ENCODE measurements around the gene ESPN. TPM values are rescaled to one million over a fixed set of nuclear protein-coding genes. Genes with fewer than 3 reads are reported as not detected.

The ESPN gene
- total RNA-seq, 2 experiments from 2014 or later: 2.0 to 3.9 TPM

DNA sequence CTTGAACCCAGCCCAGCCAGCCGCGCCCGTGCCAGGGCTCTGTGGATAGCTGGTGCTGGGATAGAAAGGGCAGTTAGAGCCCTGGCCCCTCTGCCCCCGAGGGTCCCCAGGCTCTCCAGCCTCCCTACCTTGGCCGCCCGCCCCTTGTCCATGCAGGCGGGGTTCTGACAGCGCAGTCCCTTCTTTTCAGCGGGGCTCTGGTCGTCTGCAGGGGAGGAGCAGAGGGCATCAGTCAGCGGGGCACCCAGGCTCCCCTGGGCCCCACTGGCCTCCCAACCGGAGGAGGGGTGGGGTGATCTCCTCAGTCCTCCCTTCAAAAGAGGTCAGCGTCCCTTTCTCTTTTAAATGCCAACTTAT is 71.8 kb downstream of the ESPN start:
- peaks cover 35% of the 10 kb centered on the region for H3K4me1 Mint-ChIP-seq (ENCODE audit: low read depth)
- no peak overlapping the region for H3K27ac Mint-ChIP-seq
- DNase-seq (no peak), ATAC-seq (ENCODE audit: poor library complexity) (no peak)
- POLR2A ChIA-PET: interaction anchor here (0.9 kb wide), 1 partner anchor 106 kb away, joined by 3 read pairs; no protein-coding TSS in a partner anchor
- H3K27me3 ChIP-seq (ENCODE audit: control insufficient read depth in 1 of 2, insufficient read depth in 2 of 2, low read length in 2 of 2): no peaks in the 10 kb centered on the region
- H3K9me3 Mint-ChIP-seq: no peaks in the 10 kb centered on the region
- H3K4me3 ChIP-seq (ENCODE audit: low read length): no peak overlapping the region
- H3K27me3 Mint-ChIP-seq: peaks cover 8% of the 10 kb centered on the region
- H3K36me3 Mint-ChIP-seq (ENCODE audit: low read depth): no peaks in the 10 kb centered on the region
- peak overlapping the region in 1 of 2 donors; percentile 21 for H3K27ac ChIP-seq (ENCODE audit: low read depth in 1 of 2, low read length in 2 of 2)
- H3K4me1 ChIP-seq (ENCODE audit: insufficient read depth, low read length): peaks cover 49% of the 10 kb centered on the region
- no peaks in the 10 kb centered on the region for H3K9me3 ChIP-seq (ENCODE audit: control insufficient read depth in 1 of 2, insufficient read depth in 1 of 2, low read length in 2 of 2)
- CTCF ChIA-PET: interaction anchor here (1.3 kb wide), 1 partner anchor 59 kb away, joined by 4 read pairs; no protein-coding TSS in a partner anchor
- TF ChIP-seq, protein P1, sequence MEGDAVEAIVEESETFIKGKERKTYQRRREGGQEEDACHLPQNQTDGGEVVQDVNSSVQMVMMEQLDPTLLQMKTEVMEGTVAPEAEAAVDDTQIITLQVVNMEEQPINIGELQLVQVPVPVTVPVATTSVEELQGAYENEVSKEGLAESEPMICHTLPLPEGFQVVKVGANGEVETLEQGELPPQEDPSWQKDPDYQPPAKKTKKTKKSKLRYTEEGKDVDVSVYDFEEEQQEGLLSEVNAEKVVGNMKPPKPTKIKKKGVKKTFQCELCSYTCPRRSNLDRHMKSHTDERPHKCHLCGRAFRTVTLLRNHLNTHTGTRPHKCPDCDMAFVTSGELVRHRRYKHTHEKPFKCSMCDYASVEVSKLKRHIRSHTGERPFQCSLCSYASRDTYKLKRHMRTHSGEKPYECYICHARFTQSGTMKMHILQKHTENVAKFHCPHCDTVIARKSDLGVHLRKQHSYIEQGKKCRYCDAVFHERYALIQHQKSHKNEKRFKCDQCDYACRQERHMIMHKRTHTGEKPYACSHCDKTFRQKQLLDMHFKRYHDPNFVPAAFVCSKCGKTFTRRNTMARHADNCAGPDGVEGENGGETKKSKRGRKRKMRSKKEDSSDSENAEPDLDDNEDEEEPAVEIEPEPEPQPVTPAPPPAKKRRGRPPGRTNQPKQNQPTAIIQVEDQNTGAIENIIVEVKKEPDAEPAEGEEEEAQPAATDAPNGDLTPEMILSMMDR (IDR thresholded peaks at IDR 0.05): no peak
- intact Hi-C loops (cut with DNase I, micrococcal nuclease): no loop called here
- H3K36me3 ChIP-seq (ENCODE audit: insufficient read depth, low read length): no peaks in the 10 kb centered on the region
- H3K4me3 Mint-ChIP-seq: peak overlapping the region; percentile 67

GRCh38 chr1:6496890-6497214 is 72.3 kb downstream of the ESPN start:
- intact Hi-C loops (cut with DNase I, micrococcal nuclease): no loop called here
- Histone ChIP-seq H3K27ac (ENCODE audit: low read depth in 1 of 2, low read length in 2 of 2) (peak overlapping the region in 1 of 2 donors; percentile 21), H3K4me3 (ENCODE audit: low read length) (peak overlapping the region; percentile 43), H3K27me3 (ENCODE audit: control insufficient read depth in 1 of 2, insufficient read depth in 2 of 2, low read length in 2 of 2) (no peaks in the 10 kb centered on the region), H3K4me1 (ENCODE audit: insufficient read depth, low read length) (peaks cover 44% of the 10 kb centered on the region), H3K9me3 (ENCODE audit: control insufficient read depth in 1 of 2, insufficient read depth in 1 of 2, low read length in 2 of 2) (no peaks in the 10 kb centered on the region), H3K36me3 (ENCODE audit: insufficient read depth, low read length) (no peaks in the 10 kb centered on the region)
- Mint-ChIP-seq H3K36me3 (ENCODE audit: low read depth) (no peaks in the 10 kb centered on the region), H3K27ac (no peak overlapping the region), H3K4me3 (peak overlapping the region; percentile 48), H3K9me3 (no peaks in the 10 kb centered on the region), H3K4me1 (ENCODE audit: low read depth) (peaks cover 30% of the 10 kb centered on the region), H3K27me3 (peaks cover 10% of the 10 kb centered on the region)
- ATAC-seq (ENCODE audit: poor library complexity): no peak
- peak in 1 of 14 experiments; percentile 42 for DNase-seq
- TF ChIP-seq, protein P1 (IDR thresholded peaks at IDR 0.05): no peak
- ChIA-PET POLR2A (interaction anchor here (0.9 kb wide), 1 partner anchor 105 kb away, joined by 3 read pairs; no protein-coding TSS in a partner anchor), CTCF (no interaction called here)

GRCh38 chr1:6497215-6497866 is 72.8 kb downstream of the ESPN start:
- peak; percentile 66 for ATAC-seq (ENCODE audit: poor library complexity)
- peak overlapping the region; percentile 75 for H3K4me3 ChIP-seq (ENCODE audit: low read length)
- peaks cover 40% of the 10 kb centered on the region for H3K4me1 ChIP-seq (ENCODE audit: insufficient read depth, low read length)
- no peak overlapping the region for H3K27ac ChIP-seq (ENCODE audit: low read depth in 1 of 2, low read length in 2 of 2)
- no peaks in the 10 kb centered on the region for H3K36me3 ChIP-seq (ENCODE audit: insufficient read depth, low read length)
- peak; percentile 33 to 81 (median 51) for DNase-seq
- intact Hi-C loops (cut with DNase I, micrococcal nuclease): no loop called here
- Mint-ChIP-seq H3K4me1 (ENCODE audit: low read depth) (peaks cover 27% of the 10 kb centered on the region), H3K27ac (no peak overlapping the region), H3K4me3 (peak overlapping the region; percentile 84), H3K9me3 (no peaks in the 10 kb centered on the region), H3K36me3 (ENCODE audit: low read depth) (no peaks in the 10 kb centered on the region), H3K27me3 (peaks cover 10% of the 10 kb centered on the region)
- ChIA-PET POLR2A (interaction anchor here (0.7 kb wide), 1 partner anchor 48 kb away, joined by 3 read pairs; no protein-coding TSS in a partner anchor), CTCF (no interaction called here)
- TF ChIP-seq, protein P1 (IDR thresholded peaks at IDR 0.05): no peak
- H3K27me3 ChIP-seq (ENCODE audit: control insufficient read depth in 1 of 2, insufficient read depth in 2 of 2, low read length in 2 of 2): no peaks in the 10 kb centered on the region
- H3K9me3 ChIP-seq (ENCODE audit: control insufficient read depth in 1 of 2, insufficient read depth in 1 of 2, low read length in 2 of 2): no peaks in the 10 kb centered on the region
